Effector memory CD8-positive, alpha-beta T cell (primary cell): ENCODE measurements around the gene PLEKHG2.
A peak's percentile ranks its signal among the peaks of the same experiment; 100 is the strongest.

ENCODE experiments used
- ATAC-seq: fragments of 150-1000 bp; cut with Tn5 transposase; replicated peaks from 2 replicates; pipeline ENCODE4 v1.10.0; 2021; ENCODE audit warnings: mild to moderate bottlenecking, moderate library complexity
- DNase-seq, 3 experiments: peaks; one replicate each; pipeline ENCODE4 v3.0.0; 2021
- H3K27ac Mint-ChIP-seq, 2 donors: one replicate each; pipeline ENCODE4 v1.8.0; 2022; ENCODE audit warnings: mild to moderate bottlenecking in 2 of 2, mixed read lengths in 2 of 2, moderate library complexity in 2 of 2
- H3K27me3 Mint-ChIP-seq, 2 donors: one replicate each; pipeline ENCODE4 v1.8.0; 2022; ENCODE audit warnings: mixed read lengths in 2 of 2
- H3K36me3 Mint-ChIP-seq: one replicate; pipeline ENCODE4 v1.8.0; 2022; ENCODE audit warnings: mild to moderate bottlenecking, moderate library complexity, mixed read lengths; ENCODE audit not compliant: insufficient read depth
- H3K4me1 Mint-ChIP-seq, 2 donors: one replicate each; pipeline ENCODE4 v1.8.0; 2022; ENCODE audit warnings: low read depth in 2 of 2, mixed read lengths in 2 of 2
- H3K4me3 Mint-ChIP-seq, 2 donors: one replicate each; pipeline ENCODE4 v1.8.0; 2022; ENCODE audit warnings: mild to moderate bottlenecking in 2 of 2, mixed read lengths in 2 of 2, moderate library complexity in 2 of 2
- H3K9me3 Mint-ChIP-seq, 2 donors: one replicate each; pipeline ENCODE4 v1.8.0; 2022; ENCODE audit warnings: mixed read lengths in 2 of 2

Gene PLEKHG2

GRCh38 chr19:39427707-39428106 is 15.2 kb downstream of the PLEKHG2 start:
- Mint-ChIP-seq H3K27me3 (no peaks in the 10 kb centered on the region), H3K4me1 (peaks cover 9 to 10% of the 10 kb centered on the region in 2 donors), H3K36me3 (peaks cover 42% of the 10 kb centered on the region), H3K27ac (peak overlapping the region in 1 of 2 donors; percentile 49), H3K4me3 (no peak overlapping the region), H3K9me3 (no peaks in the 10 kb centered on the region)
- no peak for DNase-seq
- no peak for ATAC-seq

DNA sequence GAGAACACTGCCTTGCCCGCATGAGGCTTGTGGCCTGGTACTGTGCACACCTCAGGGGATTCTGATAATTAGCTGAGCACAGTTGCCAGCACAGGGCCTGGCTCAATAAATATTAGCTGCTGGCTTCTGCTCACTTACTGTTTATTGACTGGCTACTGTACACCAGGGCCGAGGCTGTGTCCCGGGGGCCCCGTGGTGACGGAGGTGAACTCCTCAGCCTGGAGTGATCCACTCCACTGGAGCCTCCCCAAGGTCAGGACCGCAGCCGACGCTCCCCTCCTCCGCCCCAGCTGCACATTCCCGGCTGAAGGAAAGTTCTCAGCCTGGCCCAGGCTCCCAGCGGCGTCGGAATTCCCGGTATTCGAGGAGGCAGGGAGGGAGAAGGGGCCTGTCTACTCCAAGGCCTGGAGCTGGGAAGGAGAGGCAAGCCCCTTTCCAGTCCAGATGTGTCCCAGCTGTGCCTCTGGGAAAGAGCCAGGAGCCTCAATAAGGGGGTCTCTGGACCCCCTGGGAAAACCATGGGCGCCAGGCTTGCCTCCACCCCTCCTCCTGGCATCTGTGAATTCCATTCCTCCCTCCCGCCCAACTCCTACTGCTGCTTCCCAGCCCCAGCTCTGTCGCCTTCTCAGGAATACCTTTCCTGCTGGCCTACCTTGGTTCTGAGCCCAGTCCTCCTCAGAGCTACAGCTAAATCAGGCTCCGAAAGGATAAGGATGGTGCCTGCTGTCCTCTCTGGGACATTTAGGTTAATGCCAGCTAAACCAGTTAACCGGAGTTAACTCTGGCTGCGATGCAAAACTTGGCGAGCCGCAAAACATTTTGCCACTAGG is 16.0 kb downstream of the PLEKHG2 start:
- DNase-seq (no peak), ATAC-seq (no peak)
- Mint-ChIP-seq H3K4me3 (no peak overlapping the region), H3K27me3 (no peaks in the 10 kb centered on the region), H3K9me3 (no peaks in the 10 kb centered on the region), H3K4me1 (peaks cover 10 to 16% of the 10 kb centered on the region in 2 donors), H3K36me3 (peaks cover 49% of the 10 kb centered on the region), H3K27ac (peak overlapping the region in 1 of 2 donors; percentile 49)

- Mint-ChIP-seq H3K27me3 (no peaks in the 10 kb centered on the region), H3K4me1 (peaks cover 22 to 31% of the 10 kb centered on the region in 2 donors), H3K4me3 (peak overlapping the region; percentile 15 to 29), H3K9me3 (no peaks in the 10 kb centered on the region), H3K27ac (peak overlapping the region; percentile 62 to 90), H3K36me3 (peaks cover 61% of the 10 kb centered on the region)
- DNase-seq (peak; percentile 34 to 67 (median 59)), ATAC-seq (peak; percentile 67)
Measured at GRCh38 chr19:39430675-39431593, 18.5 kb downstream of the PLEKHG2 start.

DNA sequence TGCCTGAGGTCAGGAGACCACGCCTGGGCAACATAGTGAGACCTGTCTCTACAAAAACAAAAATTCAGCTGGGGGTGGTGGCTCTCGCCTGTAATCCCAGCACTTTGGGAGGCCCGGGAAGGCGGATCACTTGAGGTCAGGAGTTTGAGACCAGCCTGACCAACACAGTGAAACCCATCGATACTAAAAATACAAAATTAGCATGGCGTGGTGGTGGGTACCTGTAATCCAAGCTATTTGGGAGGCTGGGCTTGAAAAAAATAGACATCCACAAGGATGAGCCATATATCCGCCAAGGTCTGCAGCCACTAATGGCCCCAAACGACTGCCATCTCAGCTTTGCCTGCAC is 20.2 kb downstream of the PLEKHG2 start:
- Mint-ChIP-seq H3K4me1 (peaks cover 26 to 39% of the 10 kb centered on the region in 2 donors), H3K4me3 (peak overlapping the region; percentile 29 to 35), H3K9me3 (no peaks in the 10 kb centered on the region), H3K27me3 (peaks cover 0 to 5% of the 10 kb centered on the region in 2 donors), H3K27ac (peak overlapping the region in 1 of 2 donors; percentile 97), H3K36me3 (peaks cover 71% of the 10 kb centered on the region)
- DNase-seq (no peak), ATAC-seq (no peak)

GRCh38 chr19:39433480-39434079 is 21.1 kb downstream of the PLEKHG2 start:
- ATAC-seq (no peak), DNase-seq (no peak)
- H3K27ac Mint-ChIP-seq = peak overlapping the region; percentile 97 to 99

DNA sequence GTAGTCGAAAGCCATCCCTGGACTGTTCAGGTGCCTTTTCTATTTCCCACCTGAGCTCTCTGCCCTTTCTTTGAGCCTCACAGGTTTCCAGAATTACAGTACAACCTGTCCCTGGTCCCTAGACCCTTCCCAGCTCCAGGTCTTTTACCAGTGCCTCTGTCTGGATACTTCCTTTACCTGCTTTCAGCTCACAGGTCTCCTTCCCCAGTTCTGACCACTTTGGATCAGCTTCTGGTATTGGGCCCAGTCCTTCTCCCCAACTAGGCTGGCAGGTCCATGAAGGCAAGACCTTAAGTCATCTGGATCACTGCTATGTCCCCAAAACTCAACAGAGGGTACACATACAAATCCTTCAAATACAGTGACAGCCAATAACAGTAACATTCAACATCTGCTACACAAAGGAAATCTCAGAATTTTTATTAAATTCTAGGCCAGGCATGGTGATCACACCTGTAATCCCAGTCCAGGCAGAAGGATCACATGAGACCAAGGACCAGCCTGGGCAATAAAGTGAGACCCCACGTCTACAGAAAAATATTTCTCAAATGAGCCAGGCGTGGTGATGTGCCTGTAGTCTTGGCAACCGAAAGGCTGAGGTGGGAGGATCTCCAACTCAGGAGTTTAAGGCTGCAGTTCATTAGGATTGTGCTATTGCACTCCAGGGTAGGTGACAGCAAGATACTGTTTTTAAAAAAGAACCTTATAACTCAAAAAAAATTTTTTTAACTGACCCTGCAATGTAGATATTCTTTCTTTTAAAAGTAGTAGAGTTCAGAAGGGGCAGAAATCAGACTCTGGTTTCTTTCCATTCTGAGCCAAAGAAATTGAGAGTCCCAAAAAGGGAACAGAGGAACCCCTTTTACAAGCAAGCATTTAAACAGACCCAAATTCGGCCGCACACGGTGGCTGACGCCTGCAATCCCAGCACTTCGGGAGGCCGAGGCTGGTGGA is 21.9 kb downstream of the PLEKHG2 start:
- Mint-ChIP-seq H3K27ac (peak overlapping the region; percentile 97 to 99), H3K4me3 (peak overlapping the region; percentile 93 to 100), H3K4me1 (peaks cover 26 to 39% of the 10 kb centered on the region in 2 donors), H3K27me3 (peaks cover 0 to 8% of the 10 kb centered on the region in 2 donors), H3K36me3 (peaks cover 75% of the 10 kb centered on the region), H3K9me3 (no peaks in the 10 kb centered on the region)
- no peak for ATAC-seq
- DNase-seq = no peak

More at GRCh38 chr19:39433480-39434079, 21.1 kb downstream of the PLEKHG2 start:
- Mint-ChIP-seq H3K4me1 (peaks cover 26 to 39% of the 10 kb centered on the region in 2 donors), H3K4me3 (peak overlapping the region in 1 of 2 donors; percentile 40), H3K27me3 (peaks cover 0 to 8% of the 10 kb centered on the region in 2 donors), H3K36me3 (peaks cover 75% of the 10 kb centered on the region), H3K9me3 (no peaks in the 10 kb centered on the region)

DNA sequence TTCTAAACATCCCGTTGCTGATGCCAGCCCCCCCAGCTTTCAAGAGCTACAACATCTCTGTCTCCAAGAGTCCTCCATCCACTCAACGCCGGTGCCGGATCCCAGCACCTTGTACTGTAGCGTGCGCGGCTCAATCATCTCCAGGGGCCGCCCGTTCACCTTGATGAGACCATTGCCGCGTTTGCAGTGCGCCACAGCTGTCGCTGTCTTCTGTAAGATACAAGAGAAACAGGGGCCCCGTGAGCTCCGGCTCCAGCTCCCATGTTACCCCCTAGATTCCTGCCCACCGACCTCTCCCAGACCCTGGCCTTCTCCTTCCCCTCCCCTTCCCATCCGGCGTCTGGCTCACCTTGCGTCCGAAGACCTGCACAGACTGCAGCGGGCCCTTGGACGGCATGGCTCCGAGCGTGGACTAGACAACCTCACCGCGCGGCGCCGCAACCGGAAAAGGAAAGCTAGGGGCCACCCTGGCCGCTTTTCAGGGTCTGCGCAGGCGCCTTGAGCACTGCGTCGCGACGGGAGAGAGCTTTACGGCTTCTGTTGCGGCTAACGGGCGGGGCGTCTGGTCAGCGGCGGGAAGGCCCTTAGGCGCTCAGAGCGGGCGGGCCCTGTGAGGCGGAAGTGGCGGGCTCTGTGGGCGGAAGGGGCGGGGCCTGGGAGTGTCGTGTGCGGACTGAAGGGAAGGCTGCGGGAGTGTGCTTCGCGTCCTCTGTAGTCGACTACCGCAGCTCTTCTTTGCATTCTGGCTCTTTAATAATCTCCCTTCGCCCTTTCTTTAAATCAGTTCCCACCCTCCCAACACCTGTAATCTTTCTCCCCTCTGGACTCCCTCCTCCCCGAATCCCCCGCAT is 23.3 kb downstream of the PLEKHG2 start, which contains the start of gene RPS16:
Gene RPS16, minus strand, starts transcription at position 451 of the 851 bp plus-strand sequence. Its CDS starts 54 bp downstream, at position 397.
- DNase-seq = peak; percentile 98 to 99 (median 98)
- Mint-ChIP-seq H3K27ac (peak within 1 kb of the TSS; percentile 97 to 99), H3K9me3 (no peaks in the 10 kb centered on the region), H3K4me1 (peaks cover 22 to 34% of the 10 kb centered on the region in 2 donors), H3K27me3 (peaks cover 0 to 8% of the 10 kb centered on the region in 2 donors), H3K36me3 (peaks cover 69% of the 10 kb centered on the region), H3K4me3 (peak within 1 kb of the TSS; percentile 93 to 100)
- ATAC-seq = peak; percentile 91

DNA sequence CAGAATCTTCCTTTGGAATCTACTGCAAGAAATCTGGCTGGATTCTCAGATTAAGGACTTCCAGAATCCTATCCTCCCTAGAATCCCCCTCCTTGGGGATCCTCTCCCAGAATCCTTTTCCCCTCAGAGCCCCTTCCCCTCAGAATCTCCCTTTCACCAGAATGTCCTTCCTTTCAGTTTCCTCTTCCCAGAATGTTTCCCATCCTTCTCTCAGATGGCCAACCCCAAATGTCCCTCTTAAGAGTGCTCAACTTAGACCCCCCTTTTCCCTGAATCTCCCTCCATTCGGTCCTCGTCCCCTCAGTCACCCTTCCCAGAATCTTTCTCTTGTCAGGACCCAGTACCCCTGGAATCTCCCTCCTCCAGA is 23.9 kb downstream of the PLEKHG2 start:
- DNase-seq = no peak
- H3K4me1 Mint-ChIP-seq = peaks cover 22 to 30% of the 10 kb centered on the region in 2 donors
- no peaks in the 10 kb centered on the region for H3K9me3 Mint-ChIP-seq
- peaks cover 0 to 8% of the 10 kb centered on the region in 2 donors for H3K27me3 Mint-ChIP-seq
- peak overlapping the region; percentile 93 to 100 for H3K4me3 Mint-ChIP-seq
- H3K27ac Mint-ChIP-seq = peak overlapping the region; percentile 97 to 99
- no peak for ATAC-seq
- H3K36me3 Mint-ChIP-seq = peaks cover 63% of the 10 kb centered on the region

DNA sequence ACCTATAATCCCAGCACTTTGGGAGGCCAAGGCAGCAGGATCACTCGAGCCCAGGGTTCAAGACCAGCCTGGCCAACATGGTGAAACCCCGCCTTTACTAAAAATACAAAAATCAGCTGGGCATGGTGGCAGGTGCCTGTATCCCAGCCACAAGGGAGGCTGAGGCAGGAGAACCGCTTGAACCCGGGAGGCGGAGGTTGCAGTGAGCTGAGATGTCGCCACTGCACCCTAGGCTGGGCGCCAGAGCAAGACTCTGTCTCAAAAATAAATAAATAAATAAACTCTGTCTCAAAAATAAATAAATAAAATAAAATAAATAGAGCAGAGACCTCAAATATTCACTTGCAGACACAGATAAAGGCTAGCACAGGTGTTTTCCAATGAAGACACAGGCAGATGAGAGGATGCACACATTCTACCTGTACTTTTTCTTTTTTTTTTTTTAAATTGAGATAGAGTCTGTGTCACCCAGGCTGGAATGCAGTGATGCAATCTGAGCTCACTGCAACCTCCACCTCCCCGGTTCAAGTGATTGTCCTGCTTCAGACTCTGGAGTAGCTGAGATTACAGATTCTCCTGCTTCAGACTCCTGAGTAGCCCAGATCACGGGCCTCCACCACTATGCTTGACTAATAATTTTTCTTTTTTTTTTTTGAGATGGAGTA is 25.9 kb downstream of the PLEKHG2 start:
- no peak for ATAC-seq
- Mint-ChIP-seq H3K36me3 (peaks cover 43% of the 10 kb centered on the region), H3K9me3 (no peaks in the 10 kb centered on the region), H3K27me3 (peaks cover 0 to 8% of the 10 kb centered on the region in 2 donors), H3K4me1 (peaks cover 22 to 25% of the 10 kb centered on the region in 2 donors), H3K4me3 (no peak overlapping the region), H3K27ac (no peak overlapping the region)
- DNase-seq = no peak

DNA sequence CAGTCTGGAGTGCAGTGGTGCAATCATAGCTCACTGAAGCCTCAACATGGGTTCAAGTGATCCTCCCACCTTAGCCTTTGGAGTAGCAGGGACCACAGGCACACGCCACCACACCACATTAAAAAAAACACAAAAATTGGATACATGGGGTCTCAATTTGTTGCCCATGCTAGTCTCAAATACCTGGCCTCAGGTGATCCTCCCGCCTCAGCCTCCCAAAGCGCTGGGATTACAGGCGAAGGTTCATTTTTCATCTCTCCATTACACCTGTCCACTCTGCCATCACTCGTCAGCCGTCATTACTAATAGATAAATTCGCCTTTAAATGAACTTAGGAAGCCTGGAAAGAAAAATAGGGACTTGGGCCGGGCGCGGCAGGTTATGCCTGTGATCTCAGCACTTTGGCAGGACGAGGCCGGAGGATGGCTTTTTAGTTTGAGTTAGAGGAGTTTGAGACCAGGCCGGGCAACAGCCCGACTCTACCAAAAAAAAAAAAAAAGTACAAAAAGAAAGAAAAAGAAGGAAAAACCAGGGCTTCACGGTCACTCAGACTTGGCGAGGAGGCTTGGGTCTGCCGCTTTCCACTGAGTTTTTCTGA is 32.2 kb downstream of the PLEKHG2 start:
- Mint-ChIP-seq H3K27me3 (no peaks in the 10 kb centered on the region), H3K4me3 (peak overlapping the region; percentile 91 to 97), H3K4me1 (peaks cover 40 to 45% of the 10 kb centered on the region in 2 donors), H3K36me3 (peaks cover 36% of the 10 kb centered on the region), H3K27ac (peak overlapping the region; percentile 97 to 100), H3K9me3 (no peaks in the 10 kb centered on the region)
- ATAC-seq (no peak), DNase-seq (no peak)
